Trophoblast cell (in vitro differentiated cells and primary cell): ENCODE results near the gene SMOC1.
"Not testable (repeated sequence)": the region's sequence is repeated elsewhere in the genome, so short reads cannot be mapped to it uniquely, and the experiment has no call there.

Source experiments
- DNase-seq, 2 donors: peaks; one replicate each; pipeline ENCODE4 v3.0.0-alpha.2; 2016
- H2AFZ ChIP-seq: 2 replicates; pipeline ENCODE4 v1.6.1; 2013; ENCODE audit warnings: low read length, moderate library complexity, mild to moderate bottlenecking; ENCODE audit not compliant: insufficient read depth, poor library complexity
- H2AK5ac ChIP-seq: 2 replicates; pipeline ENCODE4 v1.6.1; 2013; ENCODE audit warnings: mild to moderate bottlenecking, low read length
- H2BK120ac ChIP-seq: 2 replicates; pipeline ENCODE4 v1.6.1; 2013; ENCODE audit warnings: low read length, mild to moderate bottlenecking, moderate library complexity; ENCODE audit not compliant: insufficient read depth, poor library complexity
- H2BK12ac ChIP-seq: 2 replicates; pipeline ENCODE4 v1.6.1; 2013; ENCODE audit warnings: mild to moderate bottlenecking, low read length, moderate library complexity
- H2BK5ac ChIP-seq: 2 replicates; pipeline ENCODE4 v1.6.1; 2013; ENCODE audit warnings: low read length, low read depth, moderate library complexity, mild to moderate bottlenecking; ENCODE audit not compliant: poor library complexity
- H3K14ac ChIP-seq: 2 replicates; pipeline ENCODE4 v1.6.1; 2013; ENCODE audit warnings: mild to moderate bottlenecking, low read length
- H3K18ac ChIP-seq: 2 replicates; pipeline ENCODE4 v1.6.1; 2013; ENCODE audit warnings: mild to moderate bottlenecking, low read length
- H3K23ac ChIP-seq: 2 replicates; pipeline ENCODE4 v1.6.1; 2013; ENCODE audit warnings: low read length
- H3K27ac ChIP-seq: 2 replicates; pipeline ENCODE4 v1.5.1; 2013; ENCODE audit warnings: low read depth, mild to moderate bottlenecking, inconsistent platforms, low read length, moderate library complexity
- H3K27me3 ChIP-seq: 2 replicates; pipeline ENCODE4 v1.6.1; 2013; ENCODE audit warnings: inconsistent platforms, mild to moderate bottlenecking, low read length, moderate library complexity; ENCODE audit not compliant: insufficient read depth
- H3K36me3 ChIP-seq, 2 experiments: 1 replicate in 1 of 2; 2 replicates in 1 of 2; pipeline ENCODE4 v1.6.1; 2013; ENCODE audit warnings: low read length in 2 of 2, mild to moderate bottlenecking in 2 of 2, moderate library complexity in 1 of 2; ENCODE audit not compliant: insufficient read depth in 2 of 2, control insufficient read depth in 1 of 2
- H3K4ac ChIP-seq: 2 replicates; pipeline ENCODE4 v1.6.1; 2013; ENCODE audit warnings: low read depth, mild to moderate bottlenecking, low read length, moderate library complexity
- H3K4me1 ChIP-seq, 2 experiments: 1 replicate in 1 of 2; 2 replicates in 1 of 2; pipeline ENCODE4 v1.6.1; 2013; ENCODE audit warnings: low read length in 2 of 2, mild to moderate bottlenecking in 2 of 2, moderate library complexity in 1 of 2; ENCODE audit not compliant: insufficient read depth in 2 of 2, control insufficient read depth in 1 of 2
- H3K4me2 ChIP-seq: 2 replicates; pipeline ENCODE4 v1.6.1; 2013; ENCODE audit warnings: inconsistent platforms, mild to moderate bottlenecking, low read length, moderate library complexity
- H3K4me3 ChIP-seq: 2 replicates; pipeline ENCODE4 v1.5.1; 2013; ENCODE audit warnings: mild to moderate bottlenecking, low read depth, low read length, inconsistent platforms
- H3K79me1 ChIP-seq: one replicate; pipeline ENCODE4 v1.6.1; 2013; ENCODE audit warnings: low read length
- H3K79me2 ChIP-seq: 2 replicates; pipeline ENCODE4 v1.6.1; 2013; ENCODE audit warnings: low read length, mild to moderate bottlenecking; ENCODE audit not compliant: control insufficient read depth, insufficient read depth, poor library complexity
- H3K9ac ChIP-seq: 2 replicates; pipeline ENCODE4 v1.6.1; 2013; ENCODE audit warnings: mild to moderate bottlenecking, low read length
- H3K9me3 ChIP-seq: 2 replicates; pipeline ENCODE4 v1.6.1; 2013; ENCODE audit warnings: low read depth, mild to moderate bottlenecking, control low read depth, inconsistent platforms, low read length; ENCODE audit not compliant: insufficient read depth
- H4K12ac ChIP-seq: 2 replicates; pipeline ENCODE4 v1.6.1; 2013; ENCODE audit warnings: low read depth, mild to moderate bottlenecking, low read length, moderate library complexity
- H4K8ac ChIP-seq: 2 replicates; pipeline ENCODE4 v1.6.1; 2013; ENCODE audit warnings: low read depth, mild to moderate bottlenecking, low read length, moderate library complexity
- H4K91ac ChIP-seq: one replicate; pipeline ENCODE4 v1.6.1; 2013; ENCODE audit warnings: low read depth, mild to moderate bottlenecking, low read length, moderate library complexity
- WGBS: extraction: QIAGEN DNeasy Blood & Tissue Kit; methylation state at CpG from one replicate; pipeline ENCODE4 v1.1.7; 2013; ENCODE audit warnings: missing lambda C conversion rate; ENCODE audit not compliant: insufficient read length, insufficient coverage; ENCODE audit errors: extremely low coverage; 5-methylcytosine and 5-hydroxymethylcytosine counted together

Gene SMOC1

DNA sequence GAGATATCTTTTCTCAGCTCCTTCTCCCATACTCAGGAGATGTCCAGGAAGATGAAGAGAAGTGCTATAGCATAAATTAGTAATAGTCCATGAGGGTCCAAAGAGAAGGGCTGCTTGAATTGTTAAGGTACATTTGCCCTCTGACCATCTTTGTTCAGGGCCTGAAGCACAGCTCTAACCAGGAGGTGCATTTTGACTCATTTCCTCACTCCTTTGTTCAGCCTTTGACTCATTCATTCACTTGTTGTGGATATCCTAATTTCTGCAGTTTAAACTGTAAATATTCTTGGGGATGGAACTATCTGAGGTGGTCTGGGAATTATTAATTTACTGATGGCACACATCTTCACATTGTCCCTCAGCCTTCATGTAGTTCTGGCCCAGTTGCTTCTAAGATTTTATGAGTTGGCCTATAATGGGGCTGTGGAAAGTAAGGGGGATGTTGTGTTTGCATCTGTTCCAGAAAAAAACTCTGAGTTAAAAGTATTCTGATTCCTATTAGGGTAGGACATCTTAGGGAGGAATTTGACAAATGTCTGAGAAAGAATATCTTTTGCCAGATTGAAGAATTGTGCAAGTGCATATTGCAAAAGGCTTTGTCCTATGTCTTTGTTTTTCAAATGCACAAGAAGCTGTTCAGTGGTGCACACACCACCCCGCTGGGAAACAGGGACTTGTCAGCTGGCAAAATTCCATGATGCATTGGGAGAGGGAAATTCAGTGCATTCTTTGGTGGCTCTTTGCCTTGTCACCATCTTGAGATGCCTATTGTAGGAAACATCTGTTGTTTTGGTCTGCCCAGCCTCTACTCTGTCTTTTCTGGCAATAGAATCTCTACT lies 22.1 kb downstream of the SMOC1 start:
- Histone ChIP-seq H3K36me3 (no peaks in the 10 kb centered on the region), H3K27me3 (no peaks in the 10 kb centered on the region), H3K79me2 (no peaks in the 10 kb centered on the region), H3K9ac (no peak overlapping the region), H3K18ac (no peak overlapping the region), H4K12ac (no peak overlapping the region), H4K8ac (no peak overlapping the region), H3K4me1 (no peaks in the 10 kb centered on the region), H3K27ac (no peak overlapping the region), H3K4me2 (no peak overlapping the region), H2AK5ac (no peak overlapping the region), H2BK5ac (no peak overlapping the region), H3K14ac (no peak overlapping the region), H2BK120ac (no peak overlapping the region), H3K4me3 (no peak overlapping the region), H3K4ac (no peak overlapping the region), H3K23ac (no peak overlapping the region), H3K79me1 (no peaks in the 10 kb centered on the region), H2AFZ (no peak overlapping the region), H4K91ac (no peak overlapping the region), H3K9me3 (peaks cover 4% of the 10 kb centered on the region), H2BK12ac (no peak overlapping the region)
- no CpG with 5 or more reads among the region's 1 CpG for WGBS
- no peak for DNase-seq

DNA sequence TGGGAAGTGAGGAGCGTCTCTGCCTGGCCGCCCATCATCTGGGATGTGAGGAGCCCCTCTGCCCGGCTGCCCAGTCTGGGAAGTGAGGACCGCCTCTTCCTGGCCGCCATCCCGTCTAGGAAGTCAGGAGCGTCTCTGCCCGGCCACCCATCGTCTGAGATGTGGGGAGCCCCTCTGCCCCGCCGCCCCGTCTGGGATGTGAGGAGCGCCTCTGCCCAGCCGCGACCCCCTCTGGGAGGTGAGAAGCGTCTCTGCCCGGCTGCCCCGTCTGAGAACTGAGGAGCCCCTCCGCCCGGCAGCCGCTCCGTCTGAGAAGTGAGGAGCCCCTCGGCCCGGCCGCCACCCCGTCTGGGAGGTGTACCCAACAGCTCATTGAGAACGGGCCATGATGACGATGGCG lies 23.8 kb downstream of the SMOC1 start:
- H4K8ac ChIP-seq, H3K4me1 ChIP-seq, H3K36me3 ChIP-seq, H3K27me3 ChIP-seq, H2BK12ac ChIP-seq, H3K79me1 ChIP-seq, H3K27ac ChIP-seq, H3K9me3 ChIP-seq, H4K12ac ChIP-seq, H3K4me2 ChIP-seq, H3K9ac ChIP-seq, DNase-seq, H3K4ac ChIP-seq, H2BK5ac ChIP-seq, H2BK120ac ChIP-seq, H3K4me3 ChIP-seq, H2AK5ac ChIP-seq, H4K91ac ChIP-seq, H3K79me2 ChIP-seq, H3K23ac ChIP-seq, H2AFZ ChIP-seq, H3K14ac ChIP-seq, H3K18ac ChIP-seq: not testable (repeated sequence)
- no CpG with 5 or more reads among the region's 29 CpGs for WGBS

DNA sequence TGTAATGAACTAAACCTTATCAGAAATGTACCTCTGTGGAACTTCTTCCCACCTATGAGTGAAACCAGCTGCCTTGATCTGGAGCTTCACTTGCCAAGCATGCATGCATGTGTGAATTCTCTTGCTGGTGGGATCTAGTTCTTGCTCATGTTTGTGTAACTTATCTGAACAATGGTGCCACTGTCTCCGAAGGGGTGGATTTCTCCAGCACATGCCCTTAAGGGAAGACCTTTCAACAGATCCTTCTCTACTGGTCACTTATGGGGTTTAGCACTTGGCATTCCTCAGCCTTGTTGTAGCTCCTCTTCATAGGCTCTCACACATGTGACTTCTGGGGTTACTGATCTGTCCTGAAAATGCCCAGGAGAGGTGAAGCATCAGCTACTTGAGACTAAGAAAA lies 25.0 kb downstream of the SMOC1 start:
- Histone ChIP-seq H2BK5ac (no peak overlapping the region), H3K79me2 (no peaks in the 10 kb centered on the region), H3K18ac (no peak overlapping the region), H3K27ac (no peak overlapping the region), H2AFZ (no peak overlapping the region), H4K91ac (no peak overlapping the region), H4K12ac (no peak overlapping the region), H3K4me3 (no peak overlapping the region), H3K14ac (no peak overlapping the region), H3K4me1 (no peaks in the 10 kb centered on the region), H3K9ac (no peak overlapping the region), H3K36me3 (no peaks in the 10 kb centered on the region), H3K4me2 (no peak overlapping the region), H2BK120ac (no peak overlapping the region), H4K8ac (no peak overlapping the region), H3K9me3 (peaks cover 4% of the 10 kb centered on the region), H3K4ac (no peak overlapping the region), H3K23ac (no peak overlapping the region), H3K27me3 (no peaks in the 10 kb centered on the region), H3K79me1 (no peaks in the 10 kb centered on the region), H2BK12ac (no peak overlapping the region), H2AK5ac (no peak overlapping the region)
- WGBS = no CpG with 5 or more reads among the region's 1 CpG
- DNase-seq = no peak

DNA sequence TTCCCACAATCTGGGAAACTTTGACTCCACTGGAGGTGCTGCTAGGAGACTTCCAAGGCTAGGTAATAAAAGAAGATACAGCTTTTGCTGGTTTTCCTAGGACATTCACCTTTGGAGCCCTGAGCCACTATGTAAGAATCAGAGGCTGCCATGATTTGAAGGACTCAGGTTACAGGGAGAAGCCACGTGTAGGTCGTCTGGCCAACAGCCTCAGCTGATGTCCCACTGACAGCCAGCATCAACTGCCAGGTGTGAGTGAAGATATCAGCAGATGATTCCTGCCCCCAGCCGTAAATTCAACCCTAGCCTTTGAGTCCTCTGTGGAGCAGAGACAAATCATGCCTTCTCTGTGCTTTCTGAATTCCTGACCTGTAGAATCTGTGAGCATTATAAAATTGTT lies 27.0 kb downstream of the SMOC1 start:
- no peaks in the 10 kb centered on the region for H3K79me1 ChIP-seq
- no CpG with 5 or more reads among the region's 3 CpGs for WGBS

More for the DNA sequence above, 27.0 kb downstream of the SMOC1 start:
- DNase-seq = no peak
- Histone ChIP-seq H3K9ac (no peak overlapping the region), H2AFZ (no peak overlapping the region), H2BK12ac (no peak overlapping the region), H3K36me3 (no peaks in the 10 kb centered on the region), H4K8ac (no peak overlapping the region), H3K4ac (no peak overlapping the region), H2BK120ac (no peak overlapping the region), H3K18ac (no peak overlapping the region), H2BK5ac (no peak overlapping the region), H3K23ac (no peak overlapping the region), H3K27ac (no peak overlapping the region), H3K79me2 (no peaks in the 10 kb centered on the region), H4K91ac (no peak overlapping the region), H3K4me1 (no peaks in the 10 kb centered on the region), H3K4me3 (no peak overlapping the region), H3K27me3 (no peaks in the 10 kb centered on the region), H3K9me3 (peaks cover 4% of the 10 kb centered on the region), H3K14ac (no peak overlapping the region), H3K4me2 (no peak overlapping the region), H4K12ac (no peak overlapping the region), H2AK5ac (no peak overlapping the region)
